ENCODE data around the gene SF3B2. TPM values are rescaled to one million over a fixed set of nuclear protein-coding genes. Genes with fewer than 3 reads are reported as not detected.

SF3B2 gene
- total and polyA plus RNA-seq, 10 donors: 77.5 to 195 (median 147) TPM

DNA sequence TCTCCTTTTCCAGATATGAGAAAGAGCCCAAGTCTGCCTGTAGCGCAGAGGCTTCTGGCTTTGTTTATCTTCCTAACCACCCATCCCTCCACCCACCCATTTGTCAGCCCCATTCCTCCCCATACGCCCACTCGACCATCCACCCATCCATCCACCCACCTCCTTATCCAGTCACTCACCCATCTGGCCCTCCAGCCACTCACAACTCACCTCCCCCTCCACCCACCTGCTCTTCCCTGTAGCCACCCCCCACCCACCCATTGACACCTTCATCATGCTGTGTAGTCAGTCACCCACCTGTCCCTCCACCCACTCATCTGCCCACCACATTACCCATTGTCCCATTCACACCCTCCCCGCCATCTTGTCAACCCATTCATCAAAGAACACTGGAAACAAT, 34.8 kb upstream of the SF3B2 start:
- Histone ChIP-seq H3K4me3 (no peak overlapping the region), H3K36me3 (no peaks in the 10 kb centered on the region), H3K27ac (no peak overlapping the region), H3K4me1 (peaks cover under 1 to 41% (median 13%) of the 10 kb centered on the region in 6 donors), H3K9me3 (no peaks in the 10 kb centered on the region), H3K27me3 (replicated peaks in 1 of 7) (peaks cover 3 to 25% (median 9%) of the 10 kb centered on the region in 7 donors)
- intact Hi-C loops (cut with DNase I; ENCODE audit: low total_unique reads): no loop called here
- WGBS, 5 donors: 73 to 88% (median 86%) methylated on average over 4 of the region's 4 CpGs
- TF ChIP-seq, protein P1, sequence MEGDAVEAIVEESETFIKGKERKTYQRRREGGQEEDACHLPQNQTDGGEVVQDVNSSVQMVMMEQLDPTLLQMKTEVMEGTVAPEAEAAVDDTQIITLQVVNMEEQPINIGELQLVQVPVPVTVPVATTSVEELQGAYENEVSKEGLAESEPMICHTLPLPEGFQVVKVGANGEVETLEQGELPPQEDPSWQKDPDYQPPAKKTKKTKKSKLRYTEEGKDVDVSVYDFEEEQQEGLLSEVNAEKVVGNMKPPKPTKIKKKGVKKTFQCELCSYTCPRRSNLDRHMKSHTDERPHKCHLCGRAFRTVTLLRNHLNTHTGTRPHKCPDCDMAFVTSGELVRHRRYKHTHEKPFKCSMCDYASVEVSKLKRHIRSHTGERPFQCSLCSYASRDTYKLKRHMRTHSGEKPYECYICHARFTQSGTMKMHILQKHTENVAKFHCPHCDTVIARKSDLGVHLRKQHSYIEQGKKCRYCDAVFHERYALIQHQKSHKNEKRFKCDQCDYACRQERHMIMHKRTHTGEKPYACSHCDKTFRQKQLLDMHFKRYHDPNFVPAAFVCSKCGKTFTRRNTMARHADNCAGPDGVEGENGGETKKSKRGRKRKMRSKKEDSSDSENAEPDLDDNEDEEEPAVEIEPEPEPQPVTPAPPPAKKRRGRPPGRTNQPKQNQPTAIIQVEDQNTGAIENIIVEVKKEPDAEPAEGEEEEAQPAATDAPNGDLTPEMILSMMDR (IDR thresholded peaks at IDR 0.05 in 8 of 11, conservative IDR thresholded peaks at IDR 0.05 in 3 of 11): no peak
- TF ChIP-seq POLR2AphosphoS5 (IDR thresholded peaks at IDR 0.05) (no peak), POLR2A (IDR thresholded peaks at IDR 0.05) (no peak)
- no peak for DNase-seq

DNA sequence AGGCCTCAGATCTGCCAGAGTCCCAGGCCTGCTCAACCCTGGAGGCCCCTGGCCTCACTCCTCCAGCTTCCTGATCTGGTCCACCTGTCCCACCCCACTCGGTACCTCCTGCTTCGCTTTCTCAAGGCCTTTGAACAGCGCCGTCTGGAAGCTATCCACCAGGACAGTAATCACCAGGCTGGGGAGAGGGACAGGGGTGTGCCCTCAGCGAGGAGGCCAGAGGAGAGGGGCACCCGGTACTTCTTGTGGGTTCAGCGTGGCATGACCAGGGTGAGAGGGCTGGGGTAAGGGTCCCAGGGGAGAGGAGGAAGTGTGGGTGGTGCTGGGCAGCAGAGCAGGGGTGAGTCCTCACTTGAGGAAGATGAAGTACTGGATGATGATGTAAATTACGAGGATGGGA, 32.0 kb upstream of the SF3B2 start:
- TF ChIP-seq, protein P1 (IDR thresholded peaks at IDR 0.05 in 8 of 11, conservative IDR thresholded peaks at IDR 0.05 in 3 of 11): no peak
- TF ChIP-seq POLR2A (IDR thresholded peaks at IDR 0.05) (no peak), POLR2AphosphoS5 (IDR thresholded peaks at IDR 0.05) (no peak)
- WGBS, 5 donors: 71 to 77% (median 71%) methylated on average over 8 of the region's 8 CpGs
- DNase-seq: no peak
- Histone ChIP-seq H3K4me1 (peaks cover 6 to 37% (median 20%) of the 10 kb centered on the region in 6 donors), H3K27me3 (replicated peaks in 1 of 7) (peaks cover 0 to 19% (median 4%) of the 10 kb centered on the region in 7 donors), H3K4me3 (no peak overlapping the region), H3K27ac (peak overlapping the region in 1 of 8 donors; percentile 51), H3K9me3 (no peaks in the 10 kb centered on the region), H3K36me3 (no peaks in the 10 kb centered on the region)
- intact Hi-C loops (cut with DNase I; ENCODE audit: low total_unique reads): no loop called here

DNA sequence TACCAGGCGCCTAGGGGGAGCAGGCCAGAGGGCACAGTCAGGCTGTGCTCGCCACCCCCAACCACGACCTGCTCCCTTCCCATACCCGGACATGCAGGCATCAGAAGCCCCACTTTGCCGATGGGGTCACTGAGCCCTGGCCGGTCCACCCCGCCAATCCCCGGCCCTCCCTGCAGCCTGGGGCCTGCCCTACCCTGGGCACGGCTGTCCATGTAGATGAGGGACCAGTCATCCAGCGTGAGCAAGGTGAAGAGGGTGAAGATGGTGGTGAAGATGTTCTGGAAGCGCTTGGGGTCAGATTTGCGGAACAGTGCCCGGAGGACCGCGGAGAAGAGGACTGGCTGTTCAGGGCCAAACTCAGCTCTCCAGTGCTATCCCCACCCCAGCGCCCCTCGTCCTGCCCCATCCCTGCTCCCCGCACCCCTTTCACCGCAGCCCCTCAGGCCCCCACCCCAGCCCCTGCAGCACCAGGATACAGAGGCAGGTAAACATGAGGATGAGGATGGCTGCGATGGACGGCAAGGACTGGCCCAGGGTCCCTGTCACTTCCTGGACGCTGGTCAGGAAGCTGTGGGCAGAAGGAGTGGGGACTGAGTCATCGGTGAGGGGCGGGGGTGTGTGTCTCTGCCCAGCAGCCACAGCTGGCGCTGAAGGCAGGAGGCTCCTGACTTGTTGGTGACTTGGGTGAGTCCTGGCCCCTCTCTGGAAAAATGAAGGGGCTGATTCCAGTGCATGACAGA, 31.4 kb upstream of the SF3B2 start:
- H3K4me3 ChIP-seq: peak overlapping the region in 1 of 8 donors; percentile 27
- DNase-seq: peak; percentile 84
- WGBS, 5 donors: 67 to 74% (median 71%) methylated on average over 21 to 25 of the region's 25 CpGs

More for the DNA sequence above, 31.4 kb upstream of the SF3B2 start:
- peak in 2 of 3 donors; percentile 48 to 68 for TF ChIP-seq POLR2AphosphoS5 (IDR thresholded peaks at IDR 0.05)
- no peak for TF ChIP-seq POLR2A (IDR thresholded peaks at IDR 0.05)
- TF ChIP-seq, protein P1 (IDR thresholded peaks at IDR 0.05 in 8 of 11, conservative IDR thresholded peaks at IDR 0.05 in 3 of 11): peak in 1 of 11 experiments; percentile 3
- Histone ChIP-seq H3K27me3 (replicated peaks in 1 of 7) (peaks cover 0 to 19% (median 4%) of the 10 kb centered on the region in 7 donors), H3K27ac (peak overlapping the region in 3 of 8 donors; percentile 19 to 62 (median 51)), H3K9me3 (no peaks in the 10 kb centered on the region), H3K36me3 (no peaks in the 10 kb centered on the region), H3K4me1 (peaks cover 6 to 33% (median 20%) of the 10 kb centered on the region in 6 donors)
- intact Hi-C loops (cut with DNase I; ENCODE audit: low total_unique reads): no loop called here

All from spleen (tissue), 11 donors.